NCI-H187 treated with DMSO at 0.1 percent for 48 hours (cell line): ENCODE results near the gene PCGF2.

Source experiments
- DNase-seq: peaks from one replicate; lab custom pipeline; 2025; lab: John Stamatoyannopoulos, UW

The PCGF2 gene

DNA sequence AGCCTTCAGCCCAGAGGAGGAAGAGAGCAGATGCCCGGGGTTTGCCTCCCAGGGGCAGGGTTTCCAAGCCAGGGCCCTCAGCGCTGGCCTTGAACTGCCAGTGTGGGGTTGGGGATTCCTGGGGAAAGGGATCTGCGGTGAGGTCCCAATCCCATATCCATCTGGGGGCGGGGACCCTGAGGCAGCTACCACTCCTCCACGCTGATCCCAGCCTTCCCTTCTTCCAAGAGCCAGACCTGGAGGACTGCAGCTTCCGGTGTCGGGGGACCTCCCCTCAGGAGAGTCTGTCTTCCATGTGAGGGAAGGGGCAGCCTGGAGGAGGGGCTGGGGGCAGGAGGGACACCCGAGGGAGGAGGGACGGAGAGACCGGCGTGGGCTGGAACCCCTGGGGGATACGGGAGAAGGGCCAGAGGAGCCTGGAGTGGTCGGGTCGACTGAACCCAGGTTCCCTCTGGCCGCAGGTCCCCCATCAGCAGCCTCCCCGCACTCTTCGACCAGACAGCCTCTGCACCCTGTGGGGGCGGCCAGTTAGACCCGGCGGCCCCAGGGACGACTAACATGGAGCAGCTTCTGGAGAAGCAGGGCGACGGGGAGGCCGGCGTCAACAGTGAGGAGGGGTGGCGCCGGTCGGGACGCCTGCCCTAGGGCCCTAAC is 28.7 kb downstream of the PCGF2 start:
- DNase-seq, result no peak

DNA sequence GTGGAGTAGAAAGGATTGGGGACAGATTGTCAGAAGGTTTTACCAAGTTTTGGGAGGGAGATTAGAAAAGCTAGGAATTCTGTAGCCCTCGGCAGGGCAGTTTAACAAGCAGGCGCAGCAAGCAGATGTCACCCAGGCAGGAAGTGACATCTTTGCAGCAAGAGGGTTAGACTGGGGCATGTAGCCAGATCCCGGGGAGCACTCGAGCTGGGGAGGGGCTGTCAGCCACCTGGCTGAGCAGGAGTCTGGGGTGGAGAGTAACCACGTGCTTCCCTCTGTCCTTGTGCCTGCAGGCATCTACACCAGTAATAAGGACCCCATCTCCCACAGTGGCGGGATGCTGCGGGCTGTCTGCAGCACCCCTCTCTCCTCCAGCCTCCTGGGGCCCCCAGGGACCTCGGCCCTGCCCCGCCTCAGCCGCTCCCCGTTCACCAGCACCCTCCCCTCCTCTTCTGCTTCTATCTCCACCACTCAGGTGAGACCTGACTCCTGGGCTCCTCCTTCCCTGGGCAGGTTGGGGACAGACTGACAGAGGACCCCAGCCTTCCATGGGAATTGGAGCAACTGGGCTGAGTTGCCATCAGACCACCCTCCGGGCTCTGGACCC is 30.9 kb downstream of the PCGF2 start:
- no peak for DNase-seq

DNA sequence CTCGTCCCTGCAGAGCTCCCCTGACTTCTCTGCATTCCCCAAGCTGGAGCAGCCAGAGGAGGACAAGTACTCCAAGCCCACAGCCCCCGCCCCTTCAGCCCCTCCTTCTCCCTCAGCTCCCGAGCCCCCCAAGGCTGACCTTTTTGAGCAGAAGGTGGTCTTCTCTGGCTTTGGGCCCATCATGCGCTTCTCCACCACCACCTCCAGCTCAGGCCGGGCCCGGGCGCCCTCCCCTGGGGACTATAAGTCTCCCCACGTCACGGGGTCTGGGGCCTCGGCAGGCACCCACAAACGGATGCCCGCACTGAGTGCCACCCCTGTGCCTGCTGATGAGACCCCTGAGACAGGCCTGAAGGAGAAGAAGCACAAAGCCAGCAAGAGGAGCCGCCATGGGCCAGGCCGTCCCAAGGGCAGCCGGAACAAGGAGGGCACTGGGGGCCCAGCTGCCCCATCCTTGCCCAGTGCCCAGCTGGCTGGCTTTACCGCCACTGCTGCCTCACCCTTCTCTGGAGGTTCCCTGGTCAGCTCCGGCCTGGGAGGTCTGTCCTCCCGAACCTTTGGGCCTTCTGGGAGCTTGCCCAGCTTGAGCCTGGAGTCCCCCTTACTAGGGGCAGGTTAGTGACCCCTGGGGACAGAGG is 31.6 kb downstream of the PCGF2 start:
- no peak for DNase-seq

DNA sequence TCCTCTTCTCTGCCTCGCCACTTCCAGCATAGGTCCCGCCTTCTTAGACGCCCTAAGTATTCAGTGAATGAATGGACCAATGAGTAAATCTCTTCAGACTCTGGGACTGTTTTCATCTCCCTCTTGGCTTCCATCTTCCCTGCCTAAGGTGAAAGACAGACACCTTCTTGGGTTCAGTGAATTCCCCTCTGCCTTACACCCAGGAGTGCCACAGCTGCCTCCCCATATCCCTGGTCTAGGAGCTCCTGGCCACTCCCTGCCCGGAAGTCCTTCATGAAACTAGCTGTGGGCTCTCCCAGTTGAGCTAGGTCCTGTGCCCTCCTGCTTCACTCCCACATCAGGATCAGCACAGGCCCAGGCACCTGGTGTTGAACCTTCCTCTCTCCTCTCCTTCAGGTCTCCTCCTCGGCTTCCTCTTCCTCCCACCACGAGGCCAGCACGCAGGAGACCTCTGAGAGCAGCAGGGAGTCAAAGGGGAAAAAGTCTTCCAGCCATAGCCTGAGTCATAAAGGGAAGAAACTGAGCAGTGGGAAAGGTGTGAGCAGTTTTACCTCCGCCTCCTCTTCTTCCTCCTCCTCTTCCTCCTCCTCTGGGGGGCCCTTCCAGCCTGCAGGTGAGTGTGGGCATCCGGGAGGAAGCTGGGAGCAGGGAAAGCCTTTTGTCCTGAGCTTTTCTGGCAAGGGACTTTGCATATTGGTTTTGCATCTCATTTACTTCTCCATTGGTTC is 32.8 kb downstream of the PCGF2 start:
- no peak for DNase-seq

DNA sequence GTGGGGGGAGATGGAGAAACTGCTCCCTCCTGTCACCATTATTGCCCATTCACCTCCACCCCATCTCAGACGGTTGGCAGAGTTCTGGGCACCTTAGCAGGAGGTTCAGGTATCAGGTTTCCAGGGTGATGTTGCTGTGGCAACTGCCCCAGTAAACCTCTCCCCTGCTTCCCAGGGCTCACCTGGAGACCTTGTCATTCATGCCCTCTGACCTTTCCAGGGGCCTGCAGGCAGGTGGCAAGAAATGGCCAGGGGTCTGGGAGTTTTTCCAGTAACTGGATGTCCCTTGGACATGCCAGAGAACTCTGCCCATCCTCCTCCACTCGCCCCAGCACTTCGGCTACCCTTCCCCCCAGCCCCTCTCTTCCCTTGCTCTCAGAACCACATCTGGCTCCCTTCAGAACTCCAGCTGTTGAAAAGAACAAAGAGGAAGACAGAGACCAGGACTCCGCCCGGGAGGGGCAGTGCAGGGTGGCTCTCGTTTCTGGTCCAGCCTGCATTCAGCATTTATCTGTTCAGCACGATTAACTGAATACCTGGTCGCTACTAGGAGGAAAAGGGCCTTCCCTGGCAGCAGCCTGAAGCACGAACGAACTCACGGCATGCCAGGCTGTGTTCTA is 34.6 kb downstream of the PCGF2 start:
- no peak for DNase-seq

DNA sequence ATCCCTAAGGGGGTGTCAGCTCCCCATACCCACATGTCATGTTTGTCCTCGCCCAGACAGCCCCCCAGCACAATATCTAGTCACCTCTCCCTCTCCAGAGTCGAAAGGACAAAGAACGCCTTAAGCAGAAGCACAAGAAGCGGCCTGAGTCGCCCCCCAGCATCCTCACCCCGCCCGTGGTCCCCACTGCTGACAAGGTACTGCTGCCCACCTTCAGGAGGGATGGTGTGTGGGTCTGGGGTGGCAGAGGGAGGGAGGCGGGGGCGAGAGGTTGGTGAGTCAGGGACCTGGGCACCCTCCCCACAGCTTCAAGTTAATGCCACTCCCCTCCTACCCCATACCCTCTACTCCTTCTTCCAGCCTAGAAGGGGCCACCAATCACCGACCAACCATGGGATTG is 35.5 kb downstream of the PCGF2 start:
- no peak for DNase-seq

DNA sequence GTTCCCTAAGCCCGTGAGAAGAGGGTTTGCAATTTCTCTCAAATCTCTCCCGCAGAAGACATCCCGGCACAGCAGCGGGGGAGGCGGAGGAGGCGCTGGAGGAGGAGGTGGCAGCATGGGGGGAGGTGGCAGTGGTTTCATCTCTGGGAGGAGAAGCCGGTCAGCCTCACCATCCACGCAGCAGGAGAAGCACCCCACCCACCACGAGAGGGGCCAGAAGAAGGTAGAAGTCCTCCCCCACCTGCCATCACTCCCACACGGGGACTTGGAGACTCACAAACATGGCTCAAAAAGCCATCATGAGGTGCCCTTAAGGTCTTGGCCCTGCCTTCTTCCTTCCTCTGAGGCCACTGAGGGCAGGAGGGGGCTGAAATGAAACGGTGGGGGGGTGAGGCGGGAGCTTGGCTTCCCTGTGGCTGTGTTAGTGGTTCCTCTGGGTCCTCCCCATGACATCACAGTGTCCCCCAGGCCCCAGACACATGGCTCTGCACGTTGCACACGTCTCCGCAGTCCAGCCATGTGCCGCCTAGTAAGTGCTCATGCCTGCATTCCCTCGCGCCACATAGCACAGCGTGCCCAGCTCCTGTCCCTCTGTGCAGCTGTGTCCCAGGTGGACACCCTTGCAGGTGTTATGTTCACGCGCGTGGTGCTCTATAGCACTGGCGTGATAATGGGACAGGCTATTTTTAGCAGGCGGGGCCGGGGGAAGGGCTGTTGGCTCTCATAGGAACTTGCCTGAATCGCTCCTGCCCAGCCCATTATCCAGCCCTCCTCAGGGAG is 36.2 kb downstream of the PCGF2 start:
- DNase-seq, result no peak

DNA sequence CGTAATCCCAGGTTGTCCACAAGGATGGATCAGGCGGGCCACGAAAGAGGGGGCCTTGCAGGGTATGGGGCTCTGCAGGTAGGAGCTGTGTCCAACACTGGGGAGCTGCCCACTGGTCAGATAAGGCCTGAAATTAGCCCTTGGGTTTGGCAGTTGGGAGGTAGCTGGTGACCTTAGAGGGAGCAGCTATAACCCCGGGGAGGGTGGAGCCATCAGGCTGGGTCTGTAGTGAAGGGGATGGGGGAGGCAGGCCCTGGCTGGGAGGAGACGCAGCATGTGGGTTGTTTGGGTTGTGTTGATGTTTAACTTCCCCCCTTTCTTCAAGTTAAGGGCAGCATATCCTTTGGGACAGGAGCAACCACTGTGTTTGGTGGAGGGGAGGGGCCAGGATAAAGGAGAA is 37.2 kb downstream of the PCGF2 start:
- no peak for DNase-seq

DNA sequence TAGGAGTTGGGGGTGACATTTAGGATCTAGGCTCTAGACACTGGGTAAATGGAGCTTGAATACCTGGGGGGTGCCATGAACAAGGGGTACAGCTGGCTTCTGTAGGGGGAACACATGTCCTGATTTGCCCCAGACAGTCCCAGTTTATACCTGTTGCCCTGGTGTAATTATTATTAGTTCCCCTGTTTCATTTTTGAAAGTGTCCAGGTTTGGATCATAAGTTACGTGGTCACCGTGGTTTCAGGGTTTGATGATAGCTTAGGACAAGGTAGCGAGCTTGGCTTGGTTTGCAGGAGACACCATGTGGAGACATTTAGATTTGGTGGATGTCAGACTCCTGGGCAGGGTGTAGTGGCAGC is 37.6 kb downstream of the PCGF2 start:
- DNase-seq, result no peak

DNA sequence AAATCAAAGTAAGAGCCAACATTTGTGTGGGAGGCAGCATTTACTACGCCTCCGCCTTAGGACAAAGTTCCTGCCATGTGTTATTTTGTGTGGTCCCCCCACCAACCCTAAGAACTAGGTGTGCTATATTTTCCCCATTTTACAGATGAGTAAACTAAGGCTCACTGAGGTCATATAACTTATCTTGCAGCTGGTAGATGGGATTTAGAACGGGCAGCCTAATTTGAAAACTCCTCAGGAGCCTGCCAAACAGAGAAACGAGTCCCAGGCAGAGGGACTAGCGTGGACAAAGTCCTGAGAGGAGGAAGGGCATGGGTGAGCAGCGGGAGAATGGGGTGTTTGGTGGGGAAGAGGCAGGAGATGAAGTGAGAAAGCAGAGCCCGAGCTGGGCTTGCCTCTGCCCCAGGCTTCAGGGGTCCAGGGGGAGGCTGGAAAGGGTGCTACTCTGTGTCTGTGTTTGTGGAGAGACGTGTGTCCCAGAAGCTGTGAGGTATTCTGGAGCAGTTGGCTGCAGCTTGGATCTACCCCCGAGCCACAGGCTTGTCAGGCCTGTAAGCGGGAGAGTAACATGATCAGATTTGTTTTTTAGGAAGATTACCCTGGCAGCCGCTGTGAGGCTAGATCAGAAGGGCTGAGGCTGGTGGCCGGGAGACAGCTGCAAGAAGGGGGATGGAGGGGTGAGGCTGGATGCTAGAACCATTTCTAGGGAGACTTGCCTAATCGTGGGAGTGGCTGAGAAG is 38.1 kb downstream of the PCGF2 start:
- DNase-seq, result no peak

DNA sequence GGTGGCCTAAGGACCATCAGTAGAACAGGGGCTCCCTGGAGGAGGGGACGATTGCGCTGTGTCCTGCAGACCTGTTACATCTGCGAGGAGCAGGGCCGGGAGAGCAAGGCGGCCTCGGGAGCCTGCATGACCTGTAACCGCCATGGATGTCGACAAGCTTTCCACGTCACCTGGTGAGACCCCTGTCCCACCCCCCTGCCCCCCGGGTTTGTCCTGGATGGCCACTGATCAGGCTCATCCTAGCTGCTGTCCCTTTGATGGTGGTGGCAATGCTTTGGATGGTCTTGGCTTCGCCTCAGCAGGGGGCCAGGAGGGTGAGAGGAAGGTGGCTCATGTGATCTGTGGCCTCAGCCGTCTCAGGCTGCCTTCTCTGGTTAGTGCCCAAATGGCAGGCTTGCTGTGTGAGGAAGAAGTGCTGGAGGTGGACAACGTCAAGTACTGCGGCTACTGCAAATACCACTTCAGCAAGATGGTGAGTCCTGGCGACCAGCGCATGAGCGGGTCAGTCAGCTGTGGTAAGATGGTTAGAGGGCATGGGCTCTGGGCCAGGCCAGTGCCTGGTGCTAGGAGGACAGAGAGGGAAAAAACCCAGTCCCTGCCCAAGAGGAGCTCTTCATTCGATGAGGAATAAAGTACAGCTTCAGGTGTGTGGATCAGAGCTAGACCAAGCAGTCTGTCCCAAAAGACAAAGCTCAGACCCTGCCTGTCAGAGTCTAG is 38.9 kb downstream of the PCGF2 start:
- no peak for DNase-seq

DNA sequence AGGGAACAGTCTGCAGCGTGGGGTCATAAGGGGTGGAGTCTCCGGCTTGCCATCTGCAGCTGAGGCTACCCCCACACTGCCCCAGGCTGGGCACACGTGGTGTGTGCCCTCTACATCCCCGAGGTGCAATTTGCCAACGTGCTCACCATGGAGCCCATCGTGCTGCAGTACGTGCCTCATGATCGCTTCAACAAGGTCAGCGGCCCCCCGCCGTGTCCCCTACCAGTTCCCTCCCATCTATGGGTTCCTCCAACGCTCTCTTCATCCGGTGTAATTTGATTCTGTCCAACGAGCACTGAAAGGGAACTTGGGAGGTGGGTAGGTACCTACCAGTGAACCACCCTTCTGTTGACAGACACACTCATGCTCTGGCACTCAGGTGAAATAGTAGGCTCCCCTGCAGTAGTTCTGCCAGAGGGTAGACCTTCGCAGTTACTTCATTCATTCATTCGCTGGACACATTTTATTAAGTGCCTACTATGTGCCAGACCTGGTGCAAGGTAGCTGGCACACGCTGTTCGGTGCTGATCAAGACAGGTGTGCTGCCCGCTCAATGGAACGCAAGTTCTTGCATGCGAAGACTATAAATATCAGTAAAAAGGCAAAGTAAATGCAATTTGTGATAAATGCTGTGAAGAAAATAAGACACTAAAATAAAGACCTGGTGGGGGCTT is 40.3 kb downstream of the PCGF2 start:
- no peak for DNase-seq

DNA sequence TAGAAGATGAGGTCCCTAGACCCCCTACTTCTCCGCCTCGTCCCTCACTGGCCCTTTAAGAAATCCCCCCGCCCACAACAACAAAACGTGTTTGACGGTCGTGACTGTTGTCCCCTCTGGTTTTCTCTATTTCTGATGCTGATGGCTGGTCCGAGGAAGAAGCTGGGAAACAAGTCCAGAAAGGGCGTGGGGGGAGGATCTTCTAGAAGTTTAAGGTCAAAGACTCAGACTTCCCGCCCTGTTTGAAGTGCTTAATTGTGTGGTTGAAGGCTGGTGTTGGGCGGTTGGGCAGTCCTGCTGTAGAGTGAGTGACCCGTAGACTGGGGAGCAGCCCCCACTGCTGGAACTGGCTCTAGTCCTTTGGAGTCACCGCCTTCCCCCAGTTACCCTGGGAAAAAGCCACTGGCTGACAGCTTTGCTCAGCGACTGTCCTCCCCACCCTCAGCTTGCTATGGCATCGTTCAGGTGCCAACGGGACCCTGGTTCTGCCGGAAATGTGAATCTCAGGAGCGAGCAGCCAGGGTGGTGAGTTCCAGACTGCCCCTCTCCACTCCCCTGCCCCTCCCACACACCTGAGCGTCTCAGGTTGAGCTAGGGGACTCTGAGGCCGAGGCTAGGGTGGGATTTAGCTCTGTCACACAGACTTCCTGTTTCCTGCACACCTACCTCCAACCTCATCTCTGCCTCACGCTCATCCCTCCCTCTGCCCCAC is 41.5 kb downstream of the PCGF2 start:
- DNase-seq, result no peak

DNA sequence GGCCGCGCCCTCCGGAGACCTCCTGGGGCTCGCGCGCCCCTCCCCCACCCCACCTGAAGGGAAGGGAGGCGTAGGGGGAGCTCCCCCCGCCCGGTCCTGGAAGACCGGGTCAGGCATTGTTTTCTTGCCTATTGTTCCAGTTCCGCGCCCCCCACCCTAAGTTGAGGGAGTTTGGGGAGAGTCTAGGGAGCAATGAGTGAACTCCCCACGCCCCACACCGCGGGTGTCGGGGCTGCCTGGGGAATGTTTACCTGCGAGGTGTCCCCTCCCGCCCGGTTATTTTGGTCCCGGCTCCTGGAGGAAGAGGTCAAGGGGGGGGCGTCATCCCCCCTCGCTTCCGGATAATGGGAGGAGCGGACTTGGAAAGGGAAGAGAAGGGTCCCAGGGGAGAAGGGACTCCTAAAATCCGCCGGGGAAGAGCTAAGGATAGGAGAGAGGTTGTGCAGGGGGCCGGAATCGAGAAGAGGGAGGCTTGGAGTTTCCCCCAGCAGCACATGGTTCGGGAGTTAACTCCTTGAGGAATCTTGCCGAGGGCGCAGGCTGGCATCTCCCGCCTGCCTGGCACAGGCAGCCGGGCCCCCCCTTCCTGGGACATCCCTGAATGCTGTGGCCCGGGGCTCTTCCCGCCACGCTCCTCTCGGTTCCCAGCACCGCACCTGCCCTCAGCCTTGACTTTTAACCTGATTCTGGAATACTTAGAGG is 42.2 kb downstream of the PCGF2 start:
- no peak for DNase-seq

DNA sequence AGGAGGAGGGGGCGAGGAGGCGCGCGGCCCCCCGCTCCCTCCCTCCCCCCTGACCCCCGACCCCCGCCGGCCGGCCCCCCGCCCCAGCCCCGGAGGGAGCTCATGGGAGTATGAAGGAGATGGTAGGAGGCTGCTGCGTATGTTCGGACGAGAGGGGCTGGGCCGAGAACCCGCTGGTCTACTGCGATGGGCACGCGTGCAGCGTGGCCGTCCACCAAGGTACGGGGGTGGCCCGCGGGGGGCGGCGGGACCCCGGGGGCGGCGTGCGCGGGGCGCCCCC is 42.7 kb downstream of the PCGF2 start:
- no peak for DNase-seq

DNA sequence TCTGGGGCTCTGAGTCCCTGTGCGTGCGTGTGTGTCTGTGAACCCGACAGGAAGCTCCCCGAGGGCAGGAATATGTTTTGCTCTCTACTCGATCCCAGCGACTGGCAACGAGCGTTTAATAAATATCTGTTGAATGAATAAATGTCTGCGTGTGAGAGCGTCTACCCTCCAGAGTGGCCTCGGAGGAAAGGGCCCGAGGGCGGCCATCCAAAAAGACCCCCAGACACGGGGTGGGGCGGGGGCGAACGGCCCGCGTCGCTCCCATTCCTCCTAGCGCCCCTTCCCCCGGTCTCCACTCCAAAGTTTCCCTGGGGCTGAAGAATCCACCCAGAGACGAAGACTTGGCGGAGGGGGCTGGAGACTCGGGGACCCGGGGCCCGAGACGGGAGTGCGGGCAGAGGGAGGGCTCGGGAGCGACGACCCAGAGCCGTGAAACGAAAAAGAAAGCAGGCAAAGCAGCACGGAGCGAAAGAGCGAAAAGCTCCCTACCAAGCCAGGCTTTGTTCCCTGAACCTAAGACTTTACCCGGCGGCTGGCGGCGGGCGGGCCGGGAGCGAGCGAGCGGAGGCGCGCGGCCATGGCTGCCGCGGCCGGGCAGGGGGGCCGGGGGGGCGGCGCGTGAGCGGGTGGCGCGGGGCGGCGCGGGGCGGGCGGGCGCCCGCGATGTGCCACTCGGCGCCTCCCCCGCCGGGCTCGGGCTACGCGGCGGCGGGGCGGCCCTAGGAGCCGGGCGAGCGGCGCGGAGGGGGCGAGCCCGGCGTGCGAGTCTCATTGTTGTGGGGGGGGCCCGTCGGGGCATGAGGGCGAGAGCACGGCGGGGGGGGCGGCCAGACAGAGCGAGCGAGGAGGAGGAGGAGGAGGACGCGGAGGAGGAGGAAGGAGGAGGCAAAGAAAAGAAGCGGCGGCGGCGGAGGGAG is 43.3 kb downstream of the PCGF2 start, which contains the start of gene MLLT6:
Gene MLLT6 (plus strand): TSS at position 668 of the 917 bp plus-strand sequence. CDS start 360 bp downstream, outside the sequence.
- DNase-seq, result peak; percentile 24

DNA sequence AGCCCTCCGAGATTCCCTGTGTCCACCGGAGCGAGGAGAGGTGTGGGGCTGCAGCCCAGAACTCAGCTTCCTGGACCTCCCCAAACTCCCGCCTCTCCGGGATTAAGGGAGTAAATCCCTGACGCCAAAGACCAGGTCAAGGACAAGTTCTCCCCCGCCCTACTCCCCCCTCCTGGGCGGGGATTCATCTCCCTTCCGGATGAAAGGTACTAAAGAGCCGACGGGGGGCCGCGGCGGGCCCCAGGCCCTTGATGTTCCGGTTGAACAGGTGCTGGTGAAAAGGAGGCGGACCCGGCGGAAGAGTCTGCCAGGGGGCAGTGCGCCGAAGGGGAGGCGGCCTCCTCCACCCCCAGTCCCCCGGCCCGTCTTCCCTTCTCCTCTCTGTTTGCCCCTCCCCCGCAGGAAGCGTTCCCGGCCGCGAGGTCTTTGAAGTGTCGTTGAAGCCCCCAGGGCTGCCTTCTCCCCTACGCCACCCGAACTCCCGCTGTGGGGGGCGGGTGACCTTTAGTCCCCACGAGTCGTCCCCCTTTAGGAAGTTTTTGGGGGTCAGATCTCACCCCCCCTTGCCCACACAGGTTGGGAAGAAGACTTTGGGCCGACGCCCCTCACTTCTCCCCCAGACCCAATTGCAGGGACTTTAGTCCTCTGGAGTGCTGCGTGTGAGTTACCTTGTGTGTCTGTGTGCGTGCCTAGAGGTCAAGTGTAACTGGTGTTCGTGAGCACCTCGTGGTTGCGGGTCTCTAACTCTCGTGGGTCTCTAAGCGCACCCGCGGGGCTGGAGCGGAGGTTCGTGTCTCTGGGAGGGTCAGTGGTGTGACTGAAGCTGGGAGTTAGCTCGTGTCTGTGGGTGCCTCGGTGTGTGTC is 44.2 kb downstream of the PCGF2 start:
- DNase-seq, result peak; percentile 62
